ENCODE data around the gene DOCK7.

- TF ChIP-seq CTCF (IDR thresholded peaks at IDR 0.05) (no peak), REST (IDR thresholded peaks at IDR 0.05; ENCODE audit: insufficient read depth in 1 of 2, low read depth in 2 of 2, low read length in 1 of 2) (no peak), POLR2AphosphoS5 (IDR thresholded peaks at IDR 0.05; ENCODE audit: low read depth, low read length) (no peak)
These were observed 92.5 kb downstream of the DOCK7 start for GRCh38 chr1:62595647-62596046.
